ENCODE results near the gene PREX1. TPM values are rescaled to one million over a fixed set of nuclear protein-coding genes. Genes with fewer than 3 reads are reported as not detected.

PREX1 gene
- total RNA-seq, 2 donors from 2014 or later, result 96.1 to 111 TPM

DNA sequence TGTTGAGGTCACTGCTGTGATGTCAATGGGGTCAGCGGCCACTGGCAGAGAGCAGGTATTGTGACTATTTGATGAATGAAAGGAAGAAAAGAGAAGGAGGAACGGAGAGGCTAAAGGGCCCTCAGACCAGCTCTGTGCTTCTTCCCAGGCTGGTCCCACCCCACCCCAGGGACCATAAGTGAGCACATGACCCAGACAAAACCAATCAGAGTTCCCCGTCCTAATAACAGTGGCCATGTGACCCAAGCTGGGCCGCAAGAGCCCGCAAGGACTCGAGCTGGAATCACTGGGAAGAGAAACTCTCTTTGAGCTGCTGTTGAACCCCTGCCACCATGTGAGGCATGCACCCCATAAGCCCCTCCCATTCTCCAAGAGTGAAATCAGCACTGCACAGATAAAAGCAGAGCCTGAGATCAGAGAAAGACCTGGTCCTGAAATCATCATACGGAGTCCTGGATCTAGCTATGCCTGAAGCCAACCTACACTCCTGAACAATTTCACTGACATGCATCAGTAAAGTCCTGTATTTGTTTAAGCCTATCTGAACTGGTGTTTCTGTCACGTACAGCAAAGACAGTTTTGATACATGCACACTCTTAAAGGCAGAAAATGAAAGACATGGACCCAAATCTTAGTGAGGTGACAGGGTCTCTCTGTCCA lies 90.2 kb downstream of the PREX1 start:
- Mint-ChIP-seq H3K9me3 (no peaks in the 10 kb centered on the region), H3K4me1 (peaks cover 56% of the 10 kb centered on the region), H3K27ac (peak overlapping the region; percentile 98), H3K4me3 (peak overlapping the region; percentile 80), H3K27me3 (no peaks in the 10 kb centered on the region), H3K36me3 (ENCODE audit: low read depth) (peaks cover 97% of the 10 kb centered on the region)
- no peak for ATAC-seq (replicated peaks)

DNA sequence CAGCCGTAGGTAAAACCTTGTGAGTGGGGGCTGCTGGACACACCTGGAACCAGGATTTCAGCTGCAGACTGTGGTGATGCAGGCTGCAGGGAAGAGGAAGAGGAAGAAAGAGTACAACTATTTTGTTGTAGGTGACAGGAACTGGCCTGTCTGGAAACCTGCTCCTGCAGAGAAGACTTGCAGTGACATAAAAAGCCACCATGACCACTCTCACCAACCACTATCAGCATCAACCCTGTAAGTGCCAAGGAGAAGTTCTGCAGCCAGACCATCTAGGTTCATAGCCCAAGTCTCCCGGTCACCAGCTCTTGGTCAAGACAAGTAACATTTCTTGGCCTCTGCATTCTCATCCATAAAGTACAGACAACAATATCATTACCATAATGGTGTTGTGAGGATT lies 91.2 kb downstream of the PREX1 start:
- ATAC-seq (replicated peaks), result no peak
- H3K4me1 Mint-ChIP-seq, result peaks cover 56% of the 10 kb centered on the region
- no peaks in the 10 kb centered on the region for H3K9me3 Mint-ChIP-seq
- peak overlapping the region; percentile 49 for H3K4me3 Mint-ChIP-seq
- H3K36me3 Mint-ChIP-seq (ENCODE audit: low read depth), result peaks cover 97% of the 10 kb centered on the region
- no peaks in the 10 kb centered on the region for H3K27me3 Mint-ChIP-seq
- H3K27ac Mint-ChIP-seq, result peak overlapping the region; percentile 98

DNA sequence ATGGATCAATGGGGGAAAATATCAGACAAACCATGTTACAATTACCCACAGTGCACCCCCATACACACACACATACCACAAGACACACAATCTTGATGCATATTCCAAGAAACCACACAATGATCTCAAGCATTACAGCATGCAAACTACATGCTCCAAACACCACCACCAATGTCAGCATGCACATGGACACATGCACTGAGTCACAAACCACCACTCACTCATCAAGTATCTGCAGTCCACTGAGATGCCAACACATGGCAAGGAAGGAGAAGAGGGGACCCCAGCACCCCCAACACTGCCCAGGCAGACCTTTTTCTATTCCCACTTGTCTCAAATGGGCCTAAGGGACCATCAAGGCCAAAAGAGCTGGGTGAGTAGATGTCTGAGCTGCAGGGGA lies 91.6 kb downstream of the PREX1 start:
- H3K27me3 Mint-ChIP-seq, result no peaks in the 10 kb centered on the region
- H3K4me3 Mint-ChIP-seq, result peak overlapping the region; percentile 49
- H3K9me3 Mint-ChIP-seq, result no peaks in the 10 kb centered on the region
- H3K36me3 Mint-ChIP-seq (ENCODE audit: low read depth), result peaks cover 97% of the 10 kb centered on the region
- ATAC-seq (replicated peaks), result peak; percentile 7
- peak overlapping the region; percentile 98 for H3K27ac Mint-ChIP-seq
- peaks cover 54% of the 10 kb centered on the region for H3K4me1 Mint-ChIP-seq

DNA sequence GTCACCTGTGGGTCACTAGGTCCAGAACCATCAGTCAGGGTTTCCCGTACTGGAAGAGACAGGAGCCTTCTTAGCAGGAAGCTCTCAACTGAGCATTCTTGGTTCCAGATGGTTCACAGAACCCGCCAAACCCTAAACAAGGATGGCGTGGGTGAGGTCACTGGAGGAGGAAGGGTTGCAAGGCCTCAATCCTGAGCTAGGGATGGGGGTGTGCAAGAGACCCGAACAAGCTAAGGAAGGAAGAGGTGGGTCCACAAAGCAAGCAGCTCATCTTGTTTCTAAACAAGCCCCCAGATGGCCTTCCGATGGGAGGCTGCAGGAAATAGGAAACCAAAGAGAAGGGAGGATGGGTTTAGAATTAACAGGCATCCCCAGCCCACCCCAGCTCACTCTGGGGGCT lies 92.7 kb downstream of the PREX1 start:
- Mint-ChIP-seq H3K27ac (peak overlapping the region; percentile 44), H3K4me3 (no peak overlapping the region), H3K27me3 (no peaks in the 10 kb centered on the region), H3K9me3 (no peaks in the 10 kb centered on the region), H3K36me3 (ENCODE audit: low read depth) (peaks cover 97% of the 10 kb centered on the region), H3K4me1 (peaks cover 58% of the 10 kb centered on the region)
- ATAC-seq (replicated peaks), result no peak

DNA sequence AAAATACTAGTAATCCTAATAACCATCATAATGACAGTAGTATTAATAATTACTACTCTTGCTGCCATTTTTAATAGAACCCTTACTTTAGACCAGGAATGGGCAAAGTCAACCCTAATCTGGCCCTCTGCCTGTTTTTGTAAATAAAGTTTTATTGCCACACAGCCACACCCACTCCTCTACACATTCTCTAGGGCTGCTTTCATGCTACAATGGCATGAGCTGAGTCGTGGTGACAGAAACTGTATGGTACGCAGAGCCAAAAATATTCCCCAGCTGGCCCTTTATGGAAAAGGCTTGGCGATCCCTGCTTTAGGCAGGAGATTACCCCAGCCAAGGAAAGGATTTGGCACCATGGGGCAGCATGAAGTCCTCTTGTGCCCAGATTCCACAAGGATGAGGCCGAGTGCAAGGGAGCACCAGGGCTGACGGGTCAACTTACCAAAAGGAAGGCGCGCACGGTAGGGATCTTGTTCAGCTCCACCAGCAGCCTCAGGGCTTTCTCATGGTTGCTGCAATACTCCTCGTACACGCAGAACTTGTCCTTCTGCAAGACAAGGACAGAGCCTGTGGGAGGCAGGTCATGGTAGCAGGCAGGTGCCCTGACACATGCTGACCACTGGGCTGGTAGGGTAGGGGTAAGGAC lies 93.6 kb downstream of the PREX1 start:
- H3K9me3 Mint-ChIP-seq, result no peaks in the 10 kb centered on the region
- H3K4me1 Mint-ChIP-seq, result peaks cover 58% of the 10 kb centered on the region
- H3K27me3 Mint-ChIP-seq, result no peaks in the 10 kb centered on the region
- H3K27ac Mint-ChIP-seq, result no peak overlapping the region
- H3K36me3 Mint-ChIP-seq (ENCODE audit: low read depth), result peaks cover 97% of the 10 kb centered on the region
- ATAC-seq (replicated peaks), result no peak
- H3K4me3 Mint-ChIP-seq, result no peak overlapping the region

DNA sequence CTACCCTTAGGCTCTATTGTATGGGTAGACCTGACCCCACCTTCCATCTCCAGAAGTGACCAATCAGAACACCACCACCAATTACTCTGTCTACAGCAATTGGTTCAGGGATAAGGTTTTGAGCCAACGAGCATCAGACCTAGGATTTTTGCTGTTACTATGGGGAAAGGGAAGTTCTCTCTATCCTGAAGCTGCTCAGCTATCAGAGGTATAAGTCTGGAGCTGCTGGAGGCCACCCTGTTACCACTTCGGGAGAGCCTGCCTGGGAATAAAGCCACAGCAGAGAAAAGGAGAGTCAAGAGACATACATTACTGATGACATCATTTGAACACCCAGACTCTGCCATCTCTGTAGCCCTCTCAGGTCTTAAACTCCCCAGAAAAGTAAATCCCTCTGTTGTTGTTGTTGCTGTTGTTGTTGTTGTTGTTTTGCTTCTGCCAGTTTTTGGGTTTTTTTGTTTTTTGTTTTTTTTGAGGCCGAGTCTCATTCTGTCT lies 94.5 kb downstream of the PREX1 start:
- peak; percentile 31 for ATAC-seq (replicated peaks)
- H3K4me1 Mint-ChIP-seq, result peaks cover 50% of the 10 kb centered on the region
- H3K4me3 Mint-ChIP-seq, result no peak overlapping the region
- H3K9me3 Mint-ChIP-seq, result no peaks in the 10 kb centered on the region
- peaks cover 97% of the 10 kb centered on the region for H3K36me3 Mint-ChIP-seq (ENCODE audit: low read depth)
- H3K27me3 Mint-ChIP-seq, result no peaks in the 10 kb centered on the region
- H3K27ac Mint-ChIP-seq, result peak overlapping the region; percentile 49

DNA sequence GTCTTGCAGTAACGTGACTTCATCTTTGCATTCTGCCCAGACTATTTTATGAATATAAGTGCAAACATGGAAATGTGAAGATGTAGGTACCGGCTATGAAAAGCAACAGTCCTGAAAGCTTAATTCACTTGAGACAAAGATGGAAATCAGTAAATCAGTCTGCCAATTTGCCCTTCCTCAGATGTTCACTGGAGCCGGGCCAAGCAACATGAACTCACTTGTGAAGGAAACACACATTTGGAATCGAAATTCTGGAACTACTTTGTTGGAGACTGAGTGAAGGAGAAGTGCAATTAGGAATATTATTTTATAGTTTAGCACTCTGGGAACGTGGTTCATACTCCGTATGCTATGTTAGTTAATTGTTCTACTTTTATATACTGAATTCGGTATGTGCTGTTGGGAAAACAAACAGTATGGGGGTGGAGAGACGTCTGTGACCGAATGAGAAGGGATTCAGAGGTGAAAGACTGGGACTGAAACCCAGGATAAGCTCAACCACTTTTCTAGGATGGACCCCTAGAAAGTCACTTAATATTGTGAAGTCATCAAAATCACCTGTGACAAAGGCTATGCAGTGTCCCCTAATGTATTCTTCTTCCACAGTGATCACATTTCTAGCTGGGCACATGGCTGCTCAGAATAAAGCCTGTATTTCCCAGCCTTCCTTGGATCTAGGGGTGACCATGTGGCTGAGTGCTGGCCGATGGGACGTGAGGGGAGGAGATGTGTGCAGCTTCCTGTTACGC lies 95.5 kb downstream of the PREX1 start:
- Mint-ChIP-seq H3K27me3 (no peaks in the 10 kb centered on the region), H3K4me1 (peaks cover 42% of the 10 kb centered on the region), H3K36me3 (ENCODE audit: low read depth) (peaks cover 97% of the 10 kb centered on the region), H3K27ac (peak overlapping the region; percentile 49), H3K9me3 (no peaks in the 10 kb centered on the region), H3K4me3 (no peak overlapping the region)
- no peak for ATAC-seq (replicated peaks)

DNA sequence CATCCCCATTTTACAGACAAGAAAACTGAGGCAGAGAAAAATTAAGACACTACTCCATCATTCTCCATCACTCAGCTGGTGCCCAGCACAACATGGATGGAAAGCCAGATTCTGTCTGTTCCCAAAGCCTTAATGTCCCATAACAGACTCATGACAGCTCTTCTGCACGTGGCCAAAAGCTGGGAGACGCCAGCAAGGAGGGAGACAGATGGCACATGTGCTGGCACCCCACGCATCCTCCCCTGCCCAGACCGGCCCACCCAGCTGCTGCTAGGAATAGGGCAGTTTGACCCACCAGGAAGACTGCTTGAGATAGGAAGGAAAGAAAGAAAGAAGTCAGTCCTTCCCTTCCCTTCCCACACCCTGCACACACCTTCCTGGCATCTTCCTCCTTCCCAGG lies 96.3 kb downstream of the PREX1 start:
- Mint-ChIP-seq H3K4me1 (peaks cover 41% of the 10 kb centered on the region), H3K36me3 (ENCODE audit: low read depth) (peaks cover 97% of the 10 kb centered on the region), H3K27ac (peak overlapping the region; percentile 68), H3K27me3 (no peaks in the 10 kb centered on the region), H3K9me3 (no peaks in the 10 kb centered on the region), H3K4me3 (no peak overlapping the region)
- no peak for ATAC-seq (replicated peaks)

DNA sequence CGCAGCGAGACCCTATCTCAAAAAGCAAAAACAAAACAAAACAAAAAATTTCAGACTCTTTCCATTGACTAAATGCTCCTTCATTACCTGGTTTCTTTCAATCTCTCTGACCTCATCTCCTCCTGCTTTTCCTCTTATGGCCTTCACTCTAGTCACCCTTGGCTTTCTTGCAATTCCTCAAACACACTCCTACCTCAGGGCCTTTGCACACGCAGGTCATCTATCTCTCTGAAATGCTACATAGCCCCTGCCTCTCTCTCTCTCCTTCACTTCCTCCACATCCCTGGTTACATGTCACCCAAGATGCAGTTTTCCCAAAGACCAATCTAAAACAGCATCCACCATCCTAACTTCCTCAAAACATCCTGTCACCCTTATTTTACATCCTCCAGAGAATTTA lies 96.8 kb downstream of the PREX1 start:
- no peak overlapping the region for H3K4me3 Mint-ChIP-seq
- no peak for ATAC-seq (replicated peaks)
- H3K36me3 Mint-ChIP-seq (ENCODE audit: low read depth), result peaks cover 97% of the 10 kb centered on the region
- H3K9me3 Mint-ChIP-seq, result no peaks in the 10 kb centered on the region
- H3K27ac Mint-ChIP-seq, result peak overlapping the region; percentile 68
- no peaks in the 10 kb centered on the region for H3K27me3 Mint-ChIP-seq
- peaks cover 35% of the 10 kb centered on the region for H3K4me1 Mint-ChIP-seq

DNA sequence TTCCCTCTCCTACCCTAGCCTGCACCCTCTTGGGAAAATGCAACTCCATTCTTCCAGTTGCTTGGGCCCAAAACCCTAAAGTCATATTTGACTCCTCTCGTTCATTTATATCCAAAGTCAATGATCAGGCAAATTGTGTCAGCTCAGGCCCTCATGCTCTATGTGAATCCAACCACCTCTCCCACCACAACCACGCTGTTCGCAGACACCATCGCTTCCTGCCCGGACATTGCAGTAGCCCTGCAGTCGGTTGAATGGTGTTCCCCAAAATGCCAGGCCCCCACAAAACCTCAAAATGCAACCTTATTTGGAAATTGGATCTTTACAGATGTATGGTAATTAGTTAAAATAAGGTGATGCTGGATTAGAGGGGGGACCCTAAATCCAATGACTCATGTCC lies 98.3 kb downstream of the PREX1 start:
- no peak overlapping the region for H3K4me3 Mint-ChIP-seq
- no peak for ATAC-seq (replicated peaks)
- no peaks in the 10 kb centered on the region for H3K27me3 Mint-ChIP-seq
- peaks cover 100% of the 10 kb centered on the region for H3K36me3 Mint-ChIP-seq (ENCODE audit: low read depth)
- H3K4me1 Mint-ChIP-seq, result peaks cover 33% of the 10 kb centered on the region
- no peaks in the 10 kb centered on the region for H3K9me3 Mint-ChIP-seq
- H3K27ac Mint-ChIP-seq, result peak overlapping the region; percentile 68

DNA sequence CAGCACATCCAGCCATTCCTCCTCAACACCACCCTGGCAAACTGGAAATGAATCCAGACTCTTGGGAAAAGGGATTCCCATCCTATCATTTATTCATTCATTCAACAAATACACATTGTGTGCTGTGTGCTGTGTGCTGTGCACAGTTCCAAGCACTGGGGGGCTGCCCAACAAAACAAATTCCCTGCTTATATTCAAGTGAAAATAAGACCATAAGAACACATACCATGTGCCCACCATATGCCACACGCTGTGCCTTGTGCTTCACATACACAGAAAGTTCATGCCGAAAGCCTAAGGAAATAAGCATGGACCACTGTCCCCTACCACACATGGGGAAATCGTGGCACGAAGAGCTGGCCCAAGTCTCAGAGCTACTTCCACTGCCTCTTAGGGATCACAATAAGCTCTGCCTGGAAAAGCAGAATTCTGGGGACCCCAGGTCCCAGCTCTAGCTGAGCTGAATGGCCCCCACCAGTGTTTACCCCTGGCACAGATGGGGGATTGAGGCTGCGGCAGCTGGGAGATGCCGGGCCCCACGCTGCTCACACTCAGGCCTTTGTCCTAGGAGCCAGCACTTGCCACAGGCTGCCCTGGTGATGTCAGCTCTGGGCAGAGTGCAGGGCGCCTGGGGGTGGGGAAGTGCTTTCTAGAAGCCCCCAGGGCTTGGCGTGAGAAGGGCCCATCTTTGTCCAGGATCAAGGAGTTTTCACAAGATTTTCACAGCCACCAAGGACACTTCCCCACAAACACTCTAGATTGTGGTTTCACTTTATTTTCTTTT lies 99.6 kb downstream of the PREX1 start:
- ATAC-seq (replicated peaks), result no peak
- Mint-ChIP-seq H3K9me3 (no peaks in the 10 kb centered on the region), H3K4me1 (peaks cover 30% of the 10 kb centered on the region), H3K27ac (peak overlapping the region; percentile 87), H3K27me3 (no peaks in the 10 kb centered on the region), H3K4me3 (no peak overlapping the region), H3K36me3 (ENCODE audit: low read depth) (peaks cover 98% of the 10 kb centered on the region)

DNA sequence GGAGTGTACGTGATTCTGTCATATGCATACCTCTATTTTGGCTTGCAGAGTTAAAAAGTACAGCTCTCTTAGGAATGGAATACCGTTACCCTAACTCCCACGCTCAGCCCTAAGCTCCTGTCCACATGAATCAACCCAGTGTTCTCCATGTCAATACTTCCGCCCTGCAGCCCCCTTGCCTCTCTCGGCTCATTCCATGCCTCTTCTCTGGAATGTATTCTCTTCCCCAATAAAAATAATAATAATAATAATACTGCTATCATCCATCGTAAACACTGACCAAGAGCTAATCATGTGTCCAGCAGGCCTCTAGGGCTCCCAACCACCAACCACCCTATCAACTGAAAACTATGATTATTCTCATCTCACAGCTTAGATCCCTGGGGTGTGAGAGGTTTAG lies 100.6 kb downstream of the PREX1 start:
- no peak overlapping the region for H3K4me3 Mint-ChIP-seq
- H3K36me3 Mint-ChIP-seq (ENCODE audit: low read depth), result peaks cover 88% of the 10 kb centered on the region
- H3K9me3 Mint-ChIP-seq, result no peaks in the 10 kb centered on the region
- peaks cover 26% of the 10 kb centered on the region for H3K4me1 Mint-ChIP-seq
- peak overlapping the region; percentile 87 for H3K27ac Mint-ChIP-seq
- no peak for ATAC-seq (replicated peaks)
- no peaks in the 10 kb centered on the region for H3K27me3 Mint-ChIP-seq

DNA sequence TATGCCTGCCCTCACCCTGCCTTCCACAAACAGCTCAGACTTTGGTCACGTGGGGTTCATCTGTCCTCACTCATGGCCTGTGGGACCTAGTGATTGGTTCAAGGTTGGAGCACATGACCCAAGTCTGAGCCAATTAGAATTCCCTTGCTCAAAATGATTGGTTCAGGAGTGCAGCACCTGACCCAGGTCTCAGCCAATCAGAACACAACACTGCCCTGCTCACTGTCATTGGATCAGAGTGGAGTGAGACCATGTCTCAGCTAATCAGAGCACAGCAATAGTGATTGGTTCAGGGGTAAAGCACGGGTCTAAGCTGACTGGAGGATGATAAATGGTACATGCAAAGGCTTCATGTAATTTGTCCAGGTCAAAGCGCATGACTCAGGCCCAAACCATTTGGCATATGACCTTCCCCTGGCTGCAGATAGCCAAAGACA lies 102.2 kb downstream of the PREX1 start:
- ATAC-seq (replicated peaks), result peak; percentile 79
- H3K9me3 Mint-ChIP-seq, result no peaks in the 10 kb centered on the region
- H3K4me1 Mint-ChIP-seq, result peaks cover 29% of the 10 kb centered on the region
- peak overlapping the region; percentile 40 for H3K27ac Mint-ChIP-seq
- no peaks in the 10 kb centered on the region for H3K27me3 Mint-ChIP-seq
- H3K4me3 Mint-ChIP-seq, result no peak overlapping the region
- peaks cover 88% of the 10 kb centered on the region for H3K36me3 Mint-ChIP-seq (ENCODE audit: low read depth)

DNA sequence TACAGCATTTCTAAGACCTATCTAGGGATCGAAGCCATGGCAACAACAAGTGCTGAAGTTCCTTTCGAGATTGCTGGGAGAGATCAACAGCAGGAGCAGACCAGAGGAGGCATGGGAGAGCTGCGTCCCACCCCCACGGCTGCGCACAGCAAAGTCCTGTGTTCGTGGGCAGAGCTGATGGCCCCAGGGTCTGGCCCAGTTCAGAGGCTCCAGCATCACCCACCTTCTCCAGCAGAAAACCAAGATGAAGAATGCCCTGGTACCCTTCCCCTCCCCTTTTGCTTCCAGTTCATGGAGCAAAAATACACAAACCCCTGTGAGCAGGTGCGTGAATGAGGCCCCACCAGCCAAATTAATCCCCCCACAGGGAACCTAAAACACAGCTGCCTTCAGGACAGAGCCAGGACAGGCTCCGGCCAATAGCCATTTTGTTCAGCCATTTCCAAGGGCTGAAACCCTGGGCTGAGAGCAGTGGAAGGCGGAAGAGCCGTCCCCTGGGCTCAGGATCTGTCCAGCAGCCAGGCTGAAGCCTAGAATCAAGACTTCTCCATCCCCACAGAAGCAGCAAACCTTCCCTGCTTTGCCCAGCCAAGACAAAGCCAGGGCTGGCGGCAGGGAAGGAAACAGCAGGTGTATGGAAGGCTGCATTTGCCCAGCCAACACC lies 102.8 kb downstream of the PREX1 start:
- Mint-ChIP-seq H3K4me1 (peaks cover 28% of the 10 kb centered on the region), H3K36me3 (ENCODE audit: low read depth) (peaks cover 88% of the 10 kb centered on the region), H3K27me3 (no peaks in the 10 kb centered on the region), H3K4me3 (no peak overlapping the region), H3K27ac (peak overlapping the region; percentile 57), H3K9me3 (no peaks in the 10 kb centered on the region)
- no peak for ATAC-seq (replicated peaks)
